HG02981 (cell line): ENCODE data around the gene SMARCB1.

ENCODE experiments used
- ATAC-seq: cut with Tn5 transposase; IDR thresholded peaks from one replicate; pipeline ENCODE4 v1.9.1; 2021; ENCODE audit warnings: mild to moderate bottlenecking, moderate library complexity; ENCODE audit not compliant: unreplicated experiment

Gene SMARCB1

GRCh38 chr22:23786752-23787599, at the start of gene SMARCB1:
TSS of gene SMARCB1 (plus strand) at chr22:23786966. CDS start at chr22:23787170, 204 bp downstream.
- ATAC-seq: peak; percentile 74

- no peak for ATAC-seq
Measured at GRCh38 chr22:23737696-23738095, 49.1 kb upstream of the SMARCB1 start.

GRCh38 chr22:23742505-23743264, 44.1 kb upstream of the SMARCB1 start:
- no peak for ATAC-seq

GRCh38 chr22:23743303-23743705, 43.5 kb upstream of the SMARCB1 start:
- ATAC-seq: no peak

GRCh38 chr22:23744001-23744400, 42.8 kb upstream of the SMARCB1 start:
- no peak for ATAC-seq

- ATAC-seq: no peak
Measured at GRCh38 chr22:23744485-23744884, 42.3 kb upstream of the SMARCB1 start.

- no peak for ATAC-seq
Measured at GRCh38 chr22:23745791-23746190, 41.0 kb upstream of the SMARCB1 start.

GRCh38 chr22:23749841-23750301, 36.9 kb upstream of the SMARCB1 start:
- ATAC-seq: no peak

- no peak for ATAC-seq
Measured at GRCh38 chr22:23750367-23750713, 36.4 kb upstream of the SMARCB1 start.

- peak; percentile 73 for ATAC-seq
Measured at GRCh38 chr22:23750714-23751440, 35.9 kb upstream of the SMARCB1 start, which contains the start of gene ZNF70. TSS of gene ZNF70 (minus strand) at chr22:23751112. CDS start at chr22:23745140, 5,972 bp downstream.

- no peak for ATAC-seq
Measured at GRCh38 chr22:23751441-23751996, 35.2 kb upstream of the SMARCB1 start.

- ATAC-seq: no peak
Measured at GRCh38 chr22:23752090-23752691, 34.6 kb upstream of the SMARCB1 start.

- ATAC-seq: no peak
Measured at GRCh38 chr22:23752750-23753149, 34.0 kb upstream of the SMARCB1 start.

GRCh38 chr22:23753385-23753784, 33.4 kb upstream of the SMARCB1 start:
- ATAC-seq: no peak

- no peak for ATAC-seq
Measured at GRCh38 chr22:23754220-23754919, 32.4 kb upstream of the SMARCB1 start, which contains the start of gene VPREB3. TSS of gene VPREB3 (minus strand) at chr22:23754425. CDS start at chr22:23754363, 62 bp downstream.

GRCh38 chr22:23754980-23755636, 31.7 kb upstream of the SMARCB1 start:
- no peak for ATAC-seq

- no peak for ATAC-seq
Measured at GRCh38 chr22:23755711-23756110, 31.1 kb upstream of the SMARCB1 start.

- no peak for ATAC-seq
Measured at GRCh38 chr22:23756891-23757290, 29.9 kb upstream of the SMARCB1 start.

- ATAC-seq: no peak
Measured at GRCh38 chr22:23759566-23759965, 27.2 kb upstream of the SMARCB1 start.
